GM19452 (cell line): ENCODE data around the gene CALCR.
"Not testable (repeated sequence)": the region's sequence is repeated elsewhere in the genome, so short reads cannot be mapped to it uniquely, and the experiment has no call there.

Source experiments
- ATAC-seq: cut with Tn5 transposase; IDR thresholded peaks from one replicate; pipeline ENCODE4 v1.9.1; 2021; ENCODE audit not compliant: unreplicated experiment

CALCR gene

GRCh38 chr7:93562936-93563335 is 11.6 kb downstream of the CALCR start:
- ATAC-seq, result no peak

GRCh38 chr7:93562106-93562505 is 12.4 kb downstream of the CALCR start:
- ATAC-seq, result no peak

GRCh38 chr7:93559639-93560491 is 14.7 kb downstream of the CALCR start:
- ATAC-seq, result no peak

- ATAC-seq, result no peak
Observed at GRCh38 chr7:93558705-93559614, 15.6 kb downstream of the CALCR start.

- no peak for ATAC-seq
Observed at GRCh38 chr7:93551931-93552330, 22.6 kb downstream of the CALCR start.

- ATAC-seq, result no peak
Observed at GRCh38 chr7:93551063-93551895, 23.2 kb downstream of the CALCR start.

- no peak for ATAC-seq
Observed at GRCh38 chr7:93547716-93548115, 26.8 kb downstream of the CALCR start.

- ATAC-seq, result no peak
Observed at GRCh38 chr7:93544691-93545090, 29.8 kb downstream of the CALCR start.

GRCh38 chr7:93538061-93538460 is 36.5 kb downstream of the CALCR start:
- no peak for ATAC-seq

GRCh38 chr7:93535616-93536015 is 38.9 kb downstream of the CALCR start:
- no peak for ATAC-seq

GRCh38 chr7:93530701-93531100 is 43.8 kb downstream of the CALCR start:
- no peak for ATAC-seq

GRCh38 chr7:93516834-93517233 is 57.7 kb downstream of the CALCR start:
- no peak for ATAC-seq

GRCh38 chr7:93515144-93515543 is 59.4 kb downstream of the CALCR start:
- no peak for ATAC-seq

- no peak for ATAC-seq
Observed at GRCh38 chr7:93509303-93509702, 65.2 kb downstream of the CALCR start.

GRCh38 chr7:93503088-93503487 is 71.4 kb downstream of the CALCR start:
- no peak for ATAC-seq

GRCh38 chr7:93491860-93492259 is 82.7 kb downstream of the CALCR start:
- not testable (repeated sequence) for ATAC-seq

- no peak for ATAC-seq
Observed at GRCh38 chr7:93476491-93477344, 97.8 kb downstream of the CALCR start.

- ATAC-seq, result no peak
Observed at GRCh38 chr7:93475811-93476210, 98.7 kb downstream of the CALCR start.

GRCh38 chr7:93471456-93471855 is 103.1 kb downstream of the CALCR start:
- ATAC-seq, result no peak

GRCh38 chr7:93463764-93464163 is 110.8 kb downstream of the CALCR start:
- no peak for ATAC-seq
